Endodermal cell (in vitro differentiated cells): ENCODE data around the gene ARHGAP8. TPM values are rescaled to one million over a fixed set of nuclear protein-coding genes. Genes with fewer than 3 reads are reported as not detected.

ENCODE experiments used
- DNase-seq: peaks from one replicate; pipeline ENCODE4 v3.0.0-alpha.2; 2017
- H3K27ac ChIP-seq: 2 replicates; pipeline ENCODE4 v1.5.1; 2013; ENCODE audit warnings: mild to moderate bottlenecking, low read depth, low read length, moderate library complexity
- H3K27me3 ChIP-seq: 2 replicates; pipeline ENCODE4 v1.6.1; 2013; ENCODE audit warnings: mild to moderate bottlenecking, low read length, moderate library complexity; ENCODE audit not compliant: insufficient read depth, control insufficient read depth, poor library complexity, severe bottlenecking
- H3K36me3 ChIP-seq: 2 replicates; pipeline ENCODE4 v1.7.0; 2013; ENCODE audit warnings: mild to moderate bottlenecking, low read length, moderate library complexity; ENCODE audit not compliant: control insufficient read depth, insufficient read depth
- H3K4me1 ChIP-seq: one replicate; pipeline ENCODE4 v1.7.0; 2013; ENCODE audit warnings: low read length; ENCODE audit not compliant: control insufficient read depth, insufficient read depth
- H3K4me3 ChIP-seq: 2 replicates; pipeline ENCODE4 v1.5.1; 2013; ENCODE audit warnings: mild to moderate bottlenecking, low read length, moderate library complexity
- H3K9ac ChIP-seq: 2 replicates; pipeline ENCODE4 v1.6.1; 2013; ENCODE audit warnings: mild to moderate bottlenecking, low read length, moderate library complexity; ENCODE audit not compliant: poor library complexity, severe bottlenecking; ENCODE audit errors: extremely low read depth
- H3K9me3 ChIP-seq: 2 replicates; pipeline ENCODE4 v1.6.1; 2013; ENCODE audit warnings: mild to moderate bottlenecking, low read length, moderate library complexity; ENCODE audit not compliant: control insufficient read depth
- H3K27ac Mint-ChIP-seq: 2 replicates; pipeline ENCODE4 v1.8.0; 2020; ENCODE audit warnings: mixed read lengths
- H3K27me3 Mint-ChIP-seq: 2 replicates; pipeline ENCODE4 v1.8.0; 2021; ENCODE audit warnings: mild to moderate bottlenecking, mixed read lengths; ENCODE audit not compliant: insufficient read depth
- H3K36me3 Mint-ChIP-seq: 2 replicates; pipeline ENCODE4 v1.8.0; 2020; ENCODE audit warnings: low read depth, mixed read lengths
- H3K4me1 Mint-ChIP-seq: 2 replicates; pipeline ENCODE4 v1.8.0; 2020; ENCODE audit warnings: mixed read lengths
- H3K4me3 Mint-ChIP-seq: 2 replicates; pipeline ENCODE4 v1.8.0; 2020; ENCODE audit warnings: mild to moderate bottlenecking, moderate library complexity, mixed read lengths
- H3K9me3 Mint-ChIP-seq: 2 replicates; pipeline ENCODE4 v1.8.0; 2020; ENCODE audit warnings: mild to moderate bottlenecking, mixed read lengths
- WGBS, 2 experiments: methylation state at CpG; one replicate each; pipeline versions ENCODE4 v1.1.5 to v1.1.7; 2013; ENCODE audit warnings: missing lambda C conversion rate in 2 of 2, mixed read lengths in 1 of 2; ENCODE audit not compliant: insufficient coverage in 1 of 2, insufficient read length in 1 of 2; 5-methylcytosine and 5-hydroxymethylcytosine counted together
- total RNA-seq, 2 donors: library from RNA; stranded (reverse); fragmentation: NEBNext Ultra II Directional in 1 of 2; extraction: Animal tissue kit (Norgen Biotek cat#: 25700) in 1 of 2; gene quantifications; 2 replicates in 1 of 2; 3 replicates in 1 of 2; pipeline ENCODE4 v1.2.1, GENCODE V29; 2021
- TF ChIP-seq, protein P1 (sequence below): fragments of 200-600 bp; sonication (generic); conservative IDR thresholded peaks from 2 replicates; pipeline ENCODE4 v1.5.0; 2021; ENCODE audit warnings: antibody characterized with exemption, mild to moderate bottlenecking

The ARHGAP8 gene
- total RNA-seq, 2 donors from 2014 or later: 45.2 to 51.3 TPM

DNA sequence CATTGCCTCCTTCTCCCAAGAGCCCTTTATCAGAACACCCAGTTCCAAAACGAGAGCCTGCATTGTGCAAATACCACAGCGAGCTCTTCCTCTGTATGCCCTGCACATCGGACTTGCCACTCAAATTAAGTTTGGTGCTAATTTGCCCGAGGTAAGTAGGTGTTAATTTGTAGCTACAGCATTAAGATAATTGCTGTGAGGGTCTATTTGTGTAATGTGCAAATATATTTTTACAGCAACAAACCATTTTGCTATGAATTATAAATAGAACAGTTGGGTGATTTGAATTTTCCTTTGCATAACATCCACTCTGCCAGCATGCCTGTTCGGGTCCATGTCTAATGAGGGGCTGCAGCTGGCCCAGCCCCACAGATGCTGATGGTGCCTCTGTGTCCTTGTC is 8.1 kb downstream of the ARHGAP8 start:
- H3K9me3 Mint-ChIP-seq: peaks cover 7% of the 10 kb centered on the region
- Histone ChIP-seq H3K36me3 (no peaks in the 10 kb centered on the region), H3K27ac (no peak overlapping the region), H3K4me1 (no peaks in the 10 kb centered on the region), H3K9me3 (no peaks in the 10 kb centered on the region), H3K27me3 (no peaks in the 10 kb centered on the region), H3K4me3 (no peak overlapping the region), H3K9ac (no peak overlapping the region)
- TF ChIP-seq, protein P1, sequence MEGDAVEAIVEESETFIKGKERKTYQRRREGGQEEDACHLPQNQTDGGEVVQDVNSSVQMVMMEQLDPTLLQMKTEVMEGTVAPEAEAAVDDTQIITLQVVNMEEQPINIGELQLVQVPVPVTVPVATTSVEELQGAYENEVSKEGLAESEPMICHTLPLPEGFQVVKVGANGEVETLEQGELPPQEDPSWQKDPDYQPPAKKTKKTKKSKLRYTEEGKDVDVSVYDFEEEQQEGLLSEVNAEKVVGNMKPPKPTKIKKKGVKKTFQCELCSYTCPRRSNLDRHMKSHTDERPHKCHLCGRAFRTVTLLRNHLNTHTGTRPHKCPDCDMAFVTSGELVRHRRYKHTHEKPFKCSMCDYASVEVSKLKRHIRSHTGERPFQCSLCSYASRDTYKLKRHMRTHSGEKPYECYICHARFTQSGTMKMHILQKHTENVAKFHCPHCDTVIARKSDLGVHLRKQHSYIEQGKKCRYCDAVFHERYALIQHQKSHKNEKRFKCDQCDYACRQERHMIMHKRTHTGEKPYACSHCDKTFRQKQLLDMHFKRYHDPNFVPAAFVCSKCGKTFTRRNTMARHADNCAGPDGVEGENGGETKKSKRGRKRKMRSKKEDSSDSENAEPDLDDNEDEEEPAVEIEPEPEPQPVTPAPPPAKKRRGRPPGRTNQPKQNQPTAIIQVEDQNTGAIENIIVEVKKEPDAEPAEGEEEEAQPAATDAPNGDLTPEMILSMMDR: no peak
- H3K4me3 Mint-ChIP-seq: no peak overlapping the region
- H3K36me3 Mint-ChIP-seq: peaks cover 27% of the 10 kb centered on the region
- H3K27ac Mint-ChIP-seq: no peak overlapping the region
- 87 to 90% methylated on average over 3 to 5 of the region's 5 CpGs for WGBS, 2 experiments
- H3K27me3 Mint-ChIP-seq: no peaks in the 10 kb centered on the region
- H3K4me1 Mint-ChIP-seq: peaks cover 15% of the 10 kb centered on the region
- no peak for DNase-seq

DNA sequence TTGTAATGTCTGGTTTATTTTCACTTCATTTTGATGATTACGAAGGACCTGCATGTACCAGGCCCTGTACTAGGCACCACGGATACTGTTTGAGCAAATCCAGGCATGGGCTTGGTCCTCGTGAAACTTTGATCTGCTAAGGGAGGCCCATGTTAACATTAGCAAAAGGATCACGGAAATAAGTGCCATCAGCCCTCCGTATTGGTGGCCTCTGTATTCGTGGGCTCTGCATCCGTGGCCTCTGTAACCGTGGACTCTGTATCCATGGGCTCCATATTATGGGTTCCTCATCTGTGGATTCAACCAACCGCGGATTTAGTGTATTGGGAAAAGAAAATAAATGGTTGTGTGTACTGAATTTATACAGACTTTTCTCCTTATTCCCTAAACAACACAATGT is 8.7 kb downstream of the ARHGAP8 start:
- Histone ChIP-seq H3K36me3 (no peaks in the 10 kb centered on the region), H3K27me3 (no peaks in the 10 kb centered on the region), H3K4me1 (no peaks in the 10 kb centered on the region), H3K9ac (no peak overlapping the region), H3K4me3 (no peak overlapping the region), H3K27ac (no peak overlapping the region), H3K9me3 (no peaks in the 10 kb centered on the region)
- H3K9me3 Mint-ChIP-seq: peaks cover 7% of the 10 kb centered on the region
- H3K4me1 Mint-ChIP-seq: peaks cover 9% of the 10 kb centered on the region
- H3K4me3 Mint-ChIP-seq: no peak overlapping the region
- H3K36me3 Mint-ChIP-seq: peaks cover 27% of the 10 kb centered on the region
- H3K27ac Mint-ChIP-seq: no peak overlapping the region
- 79 to 80% methylated on average over 8 of the region's 10 CpGs for WGBS, 2 experiments
- DNase-seq: no peak
- H3K27me3 Mint-ChIP-seq: no peaks in the 10 kb centered on the region
- TF ChIP-seq, protein P1: no peak

DNA sequence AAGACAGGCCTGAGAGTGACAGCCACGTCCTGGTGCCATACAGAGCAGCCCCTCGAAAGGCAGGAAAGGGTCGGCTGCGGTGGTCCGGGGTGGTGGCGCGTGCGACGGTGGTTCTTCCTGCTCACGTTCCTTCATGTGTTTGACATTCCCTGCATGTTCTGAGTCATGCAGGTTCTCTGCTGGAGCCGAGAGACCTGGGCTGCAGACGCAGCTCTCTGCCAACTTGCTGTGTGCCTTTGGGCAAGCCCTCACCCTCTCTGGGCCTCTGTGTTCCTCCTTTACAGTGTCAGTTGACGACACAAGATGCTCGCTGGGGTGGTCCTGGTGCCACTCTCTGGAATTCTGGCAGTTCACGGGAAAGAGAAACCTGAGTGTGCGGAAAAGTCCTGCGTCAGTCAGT is 12.0 kb downstream of the ARHGAP8 start:
- peaks cover 30% of the 10 kb centered on the region for H3K36me3 Mint-ChIP-seq
- H3K27me3 Mint-ChIP-seq: no peaks in the 10 kb centered on the region
- no peaks in the 10 kb centered on the region for H3K9me3 ChIP-seq
- no peak overlapping the region for H3K4me3 ChIP-seq
- no peak overlapping the region for H3K27ac Mint-ChIP-seq
- no peak overlapping the region for H3K4me3 Mint-ChIP-seq
- H3K27ac ChIP-seq: no peak overlapping the region
- H3K4me1 Mint-ChIP-seq: peaks cover 3% of the 10 kb centered on the region
- DNase-seq: no peak
- no peak overlapping the region for H3K9ac ChIP-seq
- TF ChIP-seq, protein P1: no peak
- H3K4me1 ChIP-seq: no peaks in the 10 kb centered on the region
- 94% methylated on average over 16 to 17 of the region's 17 CpGs for WGBS, 2 experiments
- H3K27me3 ChIP-seq: no peaks in the 10 kb centered on the region
- no peaks in the 10 kb centered on the region for H3K36me3 ChIP-seq
- peaks cover 12% of the 10 kb centered on the region for H3K9me3 Mint-ChIP-seq
